HG03520 (cell line): ENCODE data around the gene OLFML3.
"Not testable (repeated sequence)": the region's sequence is repeated elsewhere in the genome, so short reads cannot be mapped to it uniquely, and the experiment has no call there.

Experiments used
- ATAC-seq: cut with Tn5 transposase; IDR thresholded peaks from one replicate; pipeline ENCODE4 v1.9.1; 2021; ENCODE audit warnings: mild to moderate bottlenecking, moderate library complexity; ENCODE audit not compliant: unreplicated experiment

Gene OLFML3

DNA sequence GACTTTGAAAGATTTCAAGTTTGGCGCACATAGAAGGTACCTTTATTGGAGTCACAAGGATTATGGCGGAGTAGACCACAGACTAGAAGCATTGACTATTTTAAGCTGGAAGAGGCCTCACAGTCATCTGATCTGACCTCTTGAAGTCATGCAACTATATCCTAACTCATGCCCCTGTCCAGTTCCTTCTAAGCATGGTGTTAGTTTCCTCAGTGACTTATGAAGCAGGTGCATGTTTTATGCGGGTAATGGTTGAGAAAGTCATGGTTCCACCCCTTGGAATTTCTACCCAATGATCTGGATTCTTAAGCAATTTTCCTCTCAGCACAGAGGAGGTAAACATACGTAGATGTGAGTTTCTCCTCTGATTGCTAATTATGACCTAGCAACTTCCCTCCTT lies 11.7 kb downstream of the OLFML3 start:
- ATAC-seq, result no peak

- no peak for ATAC-seq
These were observed 12.3 kb downstream of the OLFML3 start for GRCh38 chr1:113991467-113991997.

- ATAC-seq, result no peak
These were observed 13.8 kb downstream of the OLFML3 start for GRCh38 chr1:113993072-113993471.

GRCh38 chr1:113993766-113994165 lies 14.5 kb downstream of the OLFML3 start:
- no peak for ATAC-seq

GRCh38 chr1:113995382-113995781 lies 16.1 kb downstream of the OLFML3 start:
- no peak for ATAC-seq

DNA sequence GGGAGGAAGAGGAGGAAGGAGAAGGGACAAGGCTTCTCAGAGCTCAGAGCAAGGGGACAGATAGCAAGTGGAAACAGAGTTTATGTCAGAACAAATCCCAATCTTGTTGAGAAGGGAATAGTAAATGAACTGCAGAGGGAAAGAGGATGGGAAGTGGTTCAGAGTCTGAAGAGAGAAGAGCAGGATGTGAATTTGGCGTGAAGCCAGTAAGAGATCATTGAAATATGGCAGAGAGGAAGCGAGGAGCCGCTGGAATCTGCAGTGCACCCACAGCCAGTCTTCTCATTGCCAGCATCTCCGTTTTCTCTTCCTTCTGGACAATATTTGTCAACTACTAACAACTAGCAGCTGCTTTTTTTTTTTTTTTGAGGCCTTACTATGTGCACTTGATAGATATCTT lies 19.1 kb downstream of the OLFML3 start:
- no peak for ATAC-seq

- ATAC-seq, result no peak
These were observed 20.0 kb downstream of the OLFML3 start for GRCh38 chr1:113999233-113999632.

DNA sequence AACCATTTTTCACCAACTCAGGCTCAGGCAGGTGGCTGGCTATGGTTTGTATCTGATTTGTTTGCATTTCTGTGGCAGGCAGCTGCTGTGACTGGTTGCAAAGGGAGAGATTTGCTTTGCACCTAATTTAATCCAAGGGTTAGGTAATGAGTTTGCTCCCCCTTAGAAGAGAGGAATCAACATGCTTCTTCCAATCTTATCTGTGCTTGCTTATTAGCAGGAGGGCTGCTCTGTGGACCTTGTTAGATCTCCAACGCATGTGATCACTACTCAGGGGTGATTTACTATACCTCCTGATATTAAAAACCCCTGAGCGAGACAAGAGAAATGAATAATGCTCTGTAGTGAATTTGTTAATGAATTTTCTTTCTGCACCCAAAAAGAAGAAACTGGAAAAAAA lies 20.5 kb downstream of the OLFML3 start:
- no peak for ATAC-seq

DNA sequence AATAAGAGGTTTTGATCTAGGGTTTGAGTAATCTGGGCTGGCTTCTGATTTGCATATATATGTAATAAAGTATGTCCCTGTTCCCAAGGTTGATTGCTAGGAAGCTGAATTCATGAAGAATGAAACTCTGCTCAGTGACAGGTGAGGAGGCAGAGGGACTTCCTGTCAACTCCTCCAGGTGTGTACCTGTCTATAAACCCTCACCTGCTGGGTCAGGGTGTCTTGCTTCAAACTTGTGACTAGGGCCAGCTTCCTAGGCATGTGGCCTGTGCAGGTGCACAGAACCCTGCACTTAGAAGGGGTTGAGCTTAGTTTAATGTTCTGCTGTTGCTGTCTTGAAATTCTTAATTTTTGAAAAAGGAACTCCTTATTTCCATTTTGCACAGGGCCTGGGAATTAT lies 21.1 kb downstream of the OLFML3 start:
- no peak for ATAC-seq

GRCh38 chr1:114002492-114003239 lies 23.4 kb downstream of the OLFML3 start:
- ATAC-seq, result no peak

GRCh38 chr1:114003431-114003830 lies 24.2 kb downstream of the OLFML3 start:
- no peak for ATAC-seq

DNA sequence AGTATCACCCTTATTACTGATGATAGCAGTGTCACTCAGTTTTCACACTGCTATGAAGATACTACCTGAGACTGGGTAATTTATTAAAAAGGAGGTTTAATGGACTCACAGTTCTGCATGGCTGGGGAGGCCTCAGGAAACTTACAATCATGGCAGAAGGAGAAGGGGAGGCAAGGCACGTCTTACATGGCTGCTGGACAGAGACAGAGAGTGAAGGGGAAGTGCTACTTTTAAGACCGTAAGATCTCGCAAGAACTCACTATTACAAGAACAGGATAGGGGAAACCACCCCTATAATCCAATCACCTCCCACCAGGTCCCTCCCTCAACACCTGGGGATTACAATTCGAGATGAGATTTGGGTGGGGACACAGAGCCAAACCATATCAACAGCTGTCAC lies 27.6 kb downstream of the OLFML3 start:
- ATAC-seq, result not testable (repeated sequence)

- no peak for ATAC-seq
These were observed 29.2 kb downstream of the OLFML3 start for GRCh38 chr1:114008480-114008941.

DNA sequence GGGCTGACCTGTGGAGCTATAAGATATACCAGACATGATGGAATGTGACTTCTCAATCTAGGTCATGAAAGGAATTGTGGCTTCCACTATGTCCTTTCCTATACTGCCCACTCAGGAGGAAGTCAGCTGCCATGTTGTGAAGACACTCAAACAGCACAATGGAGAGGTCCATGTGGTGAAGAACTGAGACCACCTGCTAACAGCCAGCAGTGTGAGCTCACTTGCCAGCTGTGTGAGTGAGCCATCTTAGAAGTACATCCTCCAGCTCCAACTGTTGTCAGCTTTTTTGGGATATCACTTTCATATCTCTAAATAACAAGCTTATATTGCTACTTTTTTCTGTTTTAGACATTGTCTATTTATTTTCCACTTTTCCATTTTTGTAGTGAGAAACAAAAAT lies 29.7 kb downstream of the OLFML3 start:
- no peak for ATAC-seq

GRCh38 chr1:114009393-114009792 lies 30.1 kb downstream of the OLFML3 start:
- ATAC-seq, result no peak

GRCh38 chr1:114010433-114011184 lies 31.3 kb downstream of the OLFML3 start:
- ATAC-seq, result no peak

- ATAC-seq, result no peak
These were observed 32.5 kb downstream of the OLFML3 start for GRCh38 chr1:114011796-114012195.

- ATAC-seq, result no peak
These were observed 35.8 kb downstream of the OLFML3 start for GRCh38 chr1:114015075-114015474.

DNA sequence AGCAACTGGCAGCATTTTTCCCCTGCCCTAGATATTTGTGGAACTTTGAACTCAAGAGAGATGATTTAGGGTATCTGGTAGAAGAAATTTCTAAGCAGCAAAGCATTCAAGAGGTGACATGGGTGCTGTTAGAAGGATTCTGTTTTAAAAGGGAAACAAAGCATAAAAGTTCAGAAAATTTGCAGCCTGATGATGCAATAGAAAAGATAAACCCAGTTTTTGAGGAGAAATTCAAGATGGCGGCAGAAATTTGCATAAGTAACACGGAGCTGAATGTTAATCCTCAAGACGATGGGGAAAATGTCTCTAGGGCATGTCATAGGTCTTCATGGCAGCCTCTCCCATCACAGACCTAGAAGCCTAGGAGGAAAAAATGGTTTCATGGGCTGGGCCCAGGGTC lies 40.5 kb downstream of the OLFML3 start:
- ATAC-seq, result not testable (repeated sequence)

- no peak for ATAC-seq
These were observed 42.4 kb downstream of the OLFML3 start for GRCh38 chr1:114021665-114022099.

DNA sequence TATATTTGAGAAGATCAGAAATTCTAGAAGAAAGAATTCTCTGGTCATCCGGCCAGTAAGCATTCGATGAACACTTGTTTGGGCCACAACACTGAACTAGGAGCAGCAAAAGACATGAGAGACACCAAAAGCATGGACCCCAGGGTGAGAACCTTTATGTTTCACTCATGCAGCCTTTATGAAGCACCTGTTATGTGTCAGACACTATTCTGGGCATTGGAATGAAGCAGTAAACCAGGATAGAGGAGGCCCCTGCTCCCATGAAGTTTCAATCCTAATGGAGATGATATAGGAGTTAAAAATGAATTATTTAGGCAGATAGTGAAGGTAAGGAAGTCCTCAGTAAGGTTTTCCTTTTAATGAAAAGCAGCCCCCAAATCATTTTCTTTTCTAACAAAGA lies 43.6 kb downstream of the OLFML3 start:
- ATAC-seq, result no peak

DNA sequence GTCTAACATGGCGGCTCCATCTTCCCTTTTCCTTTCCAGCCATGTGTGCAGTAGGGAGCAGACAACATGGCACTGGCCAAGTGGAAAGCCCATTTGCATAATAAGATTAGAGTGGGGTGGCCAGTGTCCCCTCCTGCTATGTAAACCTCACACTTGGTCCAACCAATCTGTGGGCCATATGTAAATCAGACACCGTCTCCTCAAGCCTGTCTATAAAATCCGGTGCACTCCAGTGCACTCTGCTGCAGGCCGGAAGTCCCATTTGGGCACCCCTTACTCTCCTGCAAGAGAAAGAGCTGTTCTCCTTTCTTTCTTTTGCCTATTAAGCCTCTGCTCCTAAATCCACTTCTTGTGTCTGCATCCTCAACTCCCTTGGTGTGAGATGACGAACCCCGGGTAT lies 44.1 kb downstream of the OLFML3 start:
- no peak for ATAC-seq
